ENCODE measurements around the gene NDUFS6.

Gene NDUFS6

DNA sequence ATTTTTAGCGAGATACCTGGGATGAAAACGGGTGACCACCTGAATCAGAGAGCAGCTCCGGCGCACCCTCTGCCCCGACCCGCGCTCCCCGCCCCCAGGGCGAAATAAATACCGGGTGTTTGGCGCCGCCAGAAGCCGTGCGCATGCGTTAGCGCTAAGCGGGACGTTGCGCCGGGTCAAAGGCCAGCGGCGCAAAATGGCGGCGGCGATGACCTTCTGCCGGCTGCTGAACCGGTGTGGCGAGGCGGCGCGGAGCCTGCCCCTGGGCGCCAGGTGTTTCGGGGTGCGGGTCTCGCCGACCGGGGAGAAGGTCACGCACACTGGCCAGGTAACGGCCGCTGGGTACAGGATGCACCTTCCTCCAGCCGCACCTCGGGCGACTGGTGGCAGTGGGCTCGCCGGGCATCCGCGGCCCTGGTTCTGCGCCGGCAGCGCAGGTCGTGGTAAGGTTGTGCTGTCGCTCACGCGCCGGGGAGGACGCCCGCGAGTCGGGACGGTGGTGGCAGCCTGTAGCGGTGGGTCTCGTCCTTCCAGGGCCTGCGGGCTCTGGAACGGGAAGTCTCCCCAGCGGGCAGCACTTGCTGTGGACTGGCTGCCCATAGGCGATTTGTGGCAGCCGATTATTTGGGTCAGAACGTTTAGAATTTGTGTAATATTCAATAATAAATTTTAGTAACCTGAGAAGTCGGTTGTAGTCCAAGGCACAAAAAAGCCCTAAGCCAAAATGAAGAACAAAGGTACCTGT lies at the start of gene NDUFS6:
NDUFS6 (plus strand) TSS at position 186 of the 745 bp plus-strand sequence; CDS start at position 197, 11 bp downstream.
- in situ Hi-C loops (cut with MboI; ENCODE audit: low sequenced_read_pairs): no loop called here

DNA sequence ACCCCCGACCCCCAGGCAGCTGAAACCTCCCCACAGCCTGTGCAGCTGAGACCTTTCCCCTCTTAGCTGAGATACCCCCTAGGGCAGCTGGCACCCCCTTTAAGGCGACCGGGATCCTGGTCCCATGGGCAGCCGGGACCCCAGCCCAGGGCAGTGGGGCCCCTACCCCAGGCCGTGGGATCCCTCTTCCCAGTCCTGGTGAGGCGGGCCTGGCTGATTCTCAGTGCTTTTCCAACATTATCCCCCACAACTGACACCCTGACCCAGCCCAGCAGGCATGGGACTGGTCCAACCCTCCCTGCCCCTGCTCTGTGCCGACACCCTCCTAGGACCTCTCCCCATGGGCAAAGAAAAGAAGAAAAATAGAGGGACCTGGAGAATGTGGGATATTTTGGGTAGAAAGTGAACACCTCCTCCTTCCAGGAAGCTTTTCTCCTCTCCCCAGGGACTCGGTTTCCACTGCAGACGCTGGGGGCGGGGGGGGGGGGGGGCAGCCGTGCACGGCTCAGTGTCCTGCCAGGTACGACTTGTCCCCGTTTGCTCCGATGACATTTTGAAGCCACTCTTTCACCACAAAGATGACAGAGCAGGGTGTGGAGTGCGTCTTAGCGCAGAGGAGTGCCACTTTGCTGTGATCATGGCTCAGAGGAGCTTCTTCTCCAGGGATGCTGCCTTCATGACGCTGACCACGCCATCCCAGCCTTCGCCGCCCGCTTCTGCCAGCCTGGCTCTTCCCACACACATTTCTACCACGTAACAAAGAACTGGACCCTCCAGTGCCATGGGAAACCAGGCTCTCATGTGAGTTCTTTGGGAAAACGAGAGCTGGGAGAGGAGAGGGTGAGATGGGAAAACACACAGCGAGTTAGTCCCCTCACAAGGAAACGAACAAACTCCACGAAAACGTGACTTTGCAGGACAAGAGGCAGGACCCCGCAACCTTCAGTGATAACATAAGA lies 49.1 kb upstream of the NDUFS6 start:
- in situ Hi-C loops (cut with MboI; ENCODE audit: low sequenced_read_pairs): no loop called here

DNA sequence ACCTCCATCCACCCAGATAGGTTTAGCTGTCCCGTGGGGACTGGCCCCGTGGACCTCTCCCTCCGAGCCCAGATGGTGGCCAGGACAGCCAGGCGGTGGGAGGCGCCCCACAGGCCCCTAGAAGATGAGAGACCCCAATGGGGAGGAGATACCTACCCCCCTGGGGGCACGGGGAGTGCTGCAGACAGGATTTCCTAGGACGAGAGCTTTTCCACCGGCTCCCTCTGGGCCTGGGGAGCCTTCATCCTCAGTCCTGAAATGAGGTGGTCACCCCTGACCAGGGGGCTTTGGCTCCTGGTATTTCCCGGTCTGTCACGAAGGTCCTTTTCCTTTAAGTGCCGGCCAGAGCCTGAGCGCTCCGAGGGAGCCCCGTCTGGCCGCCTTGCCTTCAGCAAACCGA lies 48.3 kb upstream of the NDUFS6 start:
- in situ Hi-C loops (cut with MboI; ENCODE audit: low sequenced_read_pairs): no loop called here

DNA sequence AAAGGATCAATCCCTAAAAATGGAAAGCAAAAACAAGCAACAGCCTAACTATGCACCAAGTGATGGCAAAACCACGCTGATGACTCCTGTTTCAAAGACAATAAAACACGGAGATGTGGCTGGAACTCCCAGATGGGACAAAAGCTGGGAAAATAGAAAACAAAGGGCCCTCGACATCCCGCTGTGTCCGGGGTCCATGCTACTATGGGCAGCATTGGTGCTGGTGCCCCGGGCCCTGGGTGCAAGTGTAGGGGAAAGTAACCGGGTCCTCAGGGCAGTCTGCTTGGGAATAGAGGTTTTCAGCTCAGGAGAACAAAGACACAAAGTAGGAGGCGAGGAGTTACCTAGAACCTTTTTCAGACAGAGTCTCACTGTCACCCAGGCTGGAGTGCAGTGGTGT lies 47.7 kb upstream of the NDUFS6 start:
- in situ Hi-C loops (cut with MboI; ENCODE audit: low sequenced_read_pairs): no loop called here

DNA sequence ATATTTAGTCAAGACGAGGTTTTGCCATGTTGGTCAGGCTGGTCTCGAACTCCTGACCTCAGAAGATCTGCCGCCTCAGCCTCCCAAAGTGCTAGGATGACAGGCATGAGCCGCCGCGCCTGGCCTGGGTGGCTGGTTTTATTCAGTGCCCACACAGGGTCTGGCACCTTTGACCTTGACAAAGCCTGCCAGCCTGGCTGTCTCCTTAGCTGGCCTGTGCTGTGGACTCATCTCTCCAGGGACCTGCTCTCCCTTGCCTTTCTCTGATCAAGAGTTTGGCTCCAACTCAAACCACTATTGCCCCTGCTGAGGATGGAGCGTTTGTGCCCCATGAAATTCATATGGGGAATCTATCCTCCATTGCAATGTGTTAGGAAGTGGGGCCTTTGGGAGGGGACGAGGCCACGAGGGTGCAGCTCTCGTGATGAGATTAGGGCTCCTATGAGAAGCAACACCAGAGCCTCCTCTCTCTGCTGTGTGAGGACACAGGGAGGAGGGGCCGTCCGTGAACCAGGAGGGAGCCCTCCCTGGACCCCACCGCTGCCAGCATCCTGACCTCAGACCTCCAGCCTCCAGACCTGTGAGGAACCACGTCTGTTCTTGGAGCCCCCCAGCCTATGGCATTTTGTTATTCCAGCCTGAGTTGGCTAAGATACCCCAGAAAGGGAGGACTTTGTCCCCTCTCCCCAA lies 46.5 kb upstream of the NDUFS6 start:
- in situ Hi-C loops (cut with MboI; ENCODE audit: low sequenced_read_pairs): no loop called here

DNA sequence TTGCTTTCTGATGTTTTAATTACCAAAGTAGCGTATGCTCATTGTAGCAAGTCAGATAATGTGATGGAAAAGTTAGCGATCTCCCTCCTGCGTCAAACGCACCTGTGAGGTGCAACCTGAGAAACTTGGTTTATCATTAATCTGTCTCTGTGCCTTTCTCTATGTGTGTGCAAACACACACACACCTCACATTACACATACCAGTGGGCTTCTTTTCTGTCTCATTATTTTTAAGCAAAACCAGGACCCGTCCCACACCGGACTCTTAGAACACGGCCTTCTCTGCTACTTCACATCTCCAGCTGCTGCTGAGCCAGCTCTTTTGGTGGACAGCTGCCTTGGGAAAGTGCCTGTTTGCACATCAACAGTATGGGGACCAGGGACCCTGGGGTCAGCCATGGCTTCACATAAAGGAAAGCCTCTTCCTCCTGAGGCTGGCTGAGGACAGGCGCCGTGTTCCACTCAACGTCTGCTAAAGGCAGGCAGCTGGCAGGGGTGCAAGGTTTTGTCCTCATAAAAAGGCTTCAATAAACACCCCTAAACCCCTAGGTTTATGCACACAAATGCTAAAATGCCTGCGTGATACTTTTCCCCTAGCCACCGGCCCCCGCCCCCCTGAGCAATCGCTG lies 45.8 kb upstream of the NDUFS6 start:
- in situ Hi-C loops (cut with MboI; ENCODE audit: low sequenced_read_pairs): no loop called here

DNA sequence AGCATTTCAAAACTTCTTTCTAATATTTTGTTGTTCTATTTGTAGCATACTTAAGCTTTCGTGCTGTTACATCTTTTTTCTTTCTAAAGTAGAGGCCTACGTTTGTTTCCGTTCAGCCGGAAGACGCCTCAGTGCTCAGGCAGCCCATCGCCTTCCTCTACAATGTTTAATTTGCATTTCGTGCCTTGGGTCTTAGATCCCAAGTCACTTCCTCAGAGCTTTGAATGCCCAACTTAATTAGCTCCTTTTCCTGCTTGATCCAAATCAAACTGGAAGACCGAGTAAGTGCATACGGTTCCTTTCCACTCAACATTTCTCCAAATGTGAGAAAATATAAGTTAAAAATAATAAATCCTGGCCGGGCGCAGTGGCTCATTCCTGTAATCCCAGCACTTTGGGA lies 44.7 kb upstream of the NDUFS6 start:
- in situ Hi-C loops (cut with MboI; ENCODE audit: low sequenced_read_pairs): no loop called here

DNA sequence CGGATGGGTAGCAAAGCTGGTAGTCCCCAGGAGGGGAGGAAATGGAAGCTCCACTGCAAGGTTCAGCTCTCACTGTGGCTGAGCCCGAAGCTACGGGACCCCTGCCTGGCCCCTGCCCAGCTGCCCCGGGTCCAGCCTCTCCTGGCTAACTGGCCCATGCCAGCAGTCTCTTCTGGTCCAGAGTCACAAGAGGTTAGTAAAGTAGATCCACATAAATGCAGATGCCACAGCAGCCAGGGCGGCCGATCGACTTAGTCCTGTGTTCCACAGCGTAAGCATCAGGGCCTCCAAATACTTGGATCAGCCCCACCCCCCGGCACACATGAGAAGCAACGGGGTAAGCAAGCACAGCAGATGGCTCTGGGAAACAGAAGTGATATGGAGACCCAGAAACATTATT lies 43.7 kb upstream of the NDUFS6 start:
- in situ Hi-C loops (cut with MboI; ENCODE audit: low sequenced_read_pairs): no loop called here

DNA sequence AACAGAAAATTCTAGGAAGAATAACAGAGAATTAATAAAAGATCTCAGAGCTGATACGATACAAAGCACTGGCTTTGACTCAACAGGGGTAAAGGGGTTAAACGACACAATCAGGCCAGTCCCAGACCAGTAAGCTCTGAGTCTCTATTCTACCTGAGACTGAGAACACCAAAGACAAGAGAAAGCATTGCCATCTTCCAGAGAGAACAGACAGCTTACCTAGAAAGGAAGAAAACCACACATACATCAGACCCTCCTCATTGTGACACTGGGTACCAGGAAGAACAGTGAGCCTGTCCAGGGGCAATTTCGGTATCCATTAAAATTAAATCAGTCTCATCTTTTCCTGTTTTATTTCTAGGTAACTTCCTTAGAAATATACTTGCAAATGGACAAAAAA lies 42.6 kb upstream of the NDUFS6 start:
- in situ Hi-C loops (cut with MboI; ENCODE audit: low sequenced_read_pairs): no loop called here

DNA sequence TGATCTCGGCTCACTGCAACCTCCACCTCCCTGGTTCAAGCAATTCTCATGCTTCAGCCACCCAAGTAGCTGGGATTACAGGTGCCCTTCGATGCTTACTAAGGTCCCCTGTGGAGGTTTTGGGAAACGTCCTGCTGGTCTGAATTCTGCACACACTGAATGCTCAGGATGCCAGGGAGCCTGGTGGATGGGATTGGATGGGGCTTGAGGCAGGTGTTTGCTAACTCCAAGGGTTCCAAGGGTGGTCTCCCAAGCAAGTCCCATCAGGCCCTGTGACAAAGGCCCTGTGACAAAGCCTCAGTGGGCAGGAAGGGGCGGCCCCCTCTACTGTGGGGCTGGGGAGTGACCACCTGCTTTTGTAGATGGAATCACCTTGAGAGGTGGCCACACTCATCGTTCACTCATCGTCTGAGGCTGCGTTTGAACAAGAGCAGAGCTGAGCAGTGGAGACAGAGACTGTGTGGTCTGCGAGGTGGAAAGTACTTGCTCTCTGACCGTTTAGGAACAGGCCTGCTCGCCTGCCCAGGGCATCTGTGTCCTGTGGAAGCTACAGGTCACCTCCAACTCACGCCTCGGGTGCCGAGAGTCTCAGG lies 41.7 kb upstream of the NDUFS6 start:
- in situ Hi-C loops (cut with MboI; ENCODE audit: low sequenced_read_pairs): no loop called here

DNA sequence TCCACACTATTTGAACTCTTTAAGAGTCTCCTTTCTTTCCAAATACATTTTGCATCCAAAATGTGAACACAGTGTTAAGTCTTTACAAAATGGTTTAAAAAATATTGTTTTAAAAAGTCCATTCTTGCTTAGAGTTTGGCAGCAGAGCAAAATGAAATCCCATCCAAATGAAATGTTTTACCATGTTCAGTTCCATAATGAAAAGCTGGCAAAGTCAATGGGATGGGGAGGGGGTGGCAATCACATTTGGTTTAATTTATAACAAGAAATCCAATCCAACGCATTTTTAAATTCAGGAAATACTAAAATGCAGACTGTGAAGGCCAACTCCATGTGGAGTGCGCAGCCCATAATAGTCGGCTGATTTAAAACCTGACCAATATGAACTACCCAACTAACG lies 41.0 kb upstream of the NDUFS6 start:
- in situ Hi-C loops (cut with MboI; ENCODE audit: low sequenced_read_pairs): no loop called here

DNA sequence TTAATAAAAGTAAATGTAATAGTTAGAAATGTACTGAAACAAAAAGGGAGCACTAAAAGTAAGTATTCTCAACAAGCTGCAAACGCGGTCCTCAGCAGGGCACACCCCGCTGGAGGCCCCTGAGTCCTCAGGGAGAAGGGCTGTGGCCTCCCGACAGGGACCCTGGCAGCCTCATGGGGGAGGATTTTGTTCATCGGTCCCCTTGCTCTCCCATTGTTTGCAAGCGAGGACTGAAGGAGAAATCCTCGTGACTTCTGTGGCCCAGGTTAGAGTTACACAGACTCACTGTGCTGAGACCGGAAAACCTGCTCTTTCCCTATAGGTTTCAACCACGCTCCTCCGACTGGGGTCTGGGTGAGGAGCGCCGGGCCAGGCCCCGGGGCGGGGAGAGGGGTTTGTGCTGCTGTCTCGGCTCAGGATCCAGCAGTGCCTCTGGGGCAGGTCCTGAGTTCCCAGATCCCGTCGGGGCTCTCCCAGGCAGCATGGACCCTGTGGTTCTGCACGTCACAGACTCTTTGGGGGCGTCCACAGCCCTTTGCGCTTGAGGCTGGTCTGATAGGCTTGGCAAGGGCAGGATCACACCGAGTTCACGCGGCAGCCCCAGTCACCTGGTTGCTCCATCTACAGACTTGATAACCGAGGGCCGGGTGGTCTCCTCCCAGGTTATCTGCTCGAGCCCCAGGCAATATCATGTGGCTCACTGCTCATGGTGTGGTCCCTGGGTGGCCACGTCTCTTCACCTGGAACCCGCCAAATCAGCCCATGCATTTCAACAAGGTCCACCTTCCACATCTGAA lies 40.4 kb upstream of the NDUFS6 start:
- in situ Hi-C loops (cut with MboI; ENCODE audit: low sequenced_read_pairs): no loop called here

DNA sequence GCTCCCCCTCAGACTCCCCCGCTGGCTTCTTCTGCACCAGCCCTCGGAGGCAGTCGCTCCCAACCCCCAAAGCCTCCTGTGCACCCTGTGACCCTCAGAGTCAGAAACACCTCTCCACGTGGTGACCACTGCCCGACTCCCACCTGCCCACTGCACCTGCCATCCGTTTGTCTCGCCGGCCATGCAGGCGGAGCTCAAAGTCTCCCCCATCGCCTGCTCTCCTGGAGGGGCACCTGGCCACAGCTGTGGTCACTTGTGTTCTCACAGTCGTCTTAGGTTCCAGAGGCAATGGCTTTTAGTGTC lies 39.8 kb upstream of the NDUFS6 start:
- in situ Hi-C loops (cut with MboI; ENCODE audit: low sequenced_read_pairs): no loop called here

DNA sequence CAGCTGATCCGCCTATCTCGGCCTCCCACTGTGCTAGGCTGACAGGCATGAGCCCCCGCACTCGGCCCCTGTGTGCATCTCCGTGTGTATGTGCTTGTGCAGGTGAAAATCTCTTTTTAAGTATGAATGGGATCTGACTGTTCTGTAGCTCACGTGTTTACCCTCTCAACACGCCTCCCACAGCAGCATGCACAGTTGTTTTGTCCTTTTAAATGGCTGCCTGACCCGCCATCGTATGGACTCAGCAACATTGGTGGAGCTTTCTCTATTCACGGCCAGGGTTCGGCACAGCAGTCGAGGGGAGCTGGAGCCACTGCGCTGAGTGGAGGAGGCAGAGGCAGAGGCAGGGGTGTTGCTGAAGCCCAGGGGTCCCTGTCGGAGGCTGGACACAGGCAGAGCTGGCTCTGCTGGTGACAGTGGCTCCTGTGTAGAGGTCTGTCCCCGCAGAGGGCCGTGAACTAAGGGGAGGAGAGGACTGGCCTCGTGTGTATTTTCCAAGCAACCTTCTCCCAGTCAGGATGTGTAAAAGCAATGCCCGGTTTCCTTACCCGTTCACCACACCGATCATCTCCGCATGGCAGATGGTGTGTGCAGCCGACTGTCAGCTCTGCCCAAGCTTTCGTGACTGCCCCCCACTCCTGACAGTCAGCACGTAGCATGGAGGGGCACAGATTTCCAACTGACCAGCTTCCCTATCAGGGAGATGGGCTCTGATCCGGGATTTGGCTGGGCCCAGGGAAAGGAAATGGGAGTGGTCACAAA lies 38.9 kb upstream of the NDUFS6 start:
- in situ Hi-C loops (cut with MboI; ENCODE audit: low sequenced_read_pairs): no loop called here

DNA sequence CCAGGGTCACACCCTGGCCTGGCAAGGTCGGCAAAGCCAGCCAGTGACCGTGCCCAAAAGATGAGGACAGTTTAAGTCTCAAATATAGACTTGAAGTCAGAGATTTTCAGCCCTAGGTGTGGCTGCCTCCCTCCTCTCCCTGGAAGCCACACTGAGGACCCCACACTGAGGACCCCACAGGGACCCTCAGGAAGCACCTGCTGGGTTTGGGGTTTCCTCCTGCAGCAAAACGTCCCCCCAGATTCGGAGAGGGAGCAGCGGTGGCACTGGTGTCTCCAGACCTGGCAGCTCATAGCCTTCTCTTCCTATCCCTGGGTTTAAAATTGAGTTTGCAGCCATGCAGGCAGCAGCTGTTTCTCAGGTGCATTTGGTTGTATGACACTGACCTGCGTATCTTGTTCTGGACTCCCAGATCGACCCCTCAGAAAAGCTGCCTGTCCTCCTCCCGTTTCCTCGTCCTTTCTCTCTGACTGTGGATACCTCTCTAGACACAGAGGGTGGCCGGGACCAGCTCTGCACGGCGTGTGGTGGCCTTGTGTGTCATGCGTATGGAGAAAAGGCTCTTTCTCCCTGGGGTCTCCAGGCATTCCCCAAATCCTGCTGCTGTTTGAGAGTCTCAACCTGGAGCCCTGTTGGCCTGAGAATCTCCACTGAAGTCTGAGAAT lies 38.2 kb upstream of the NDUFS6 start:
- in situ Hi-C loops (cut with MboI; ENCODE audit: low sequenced_read_pairs): no loop called here

DNA sequence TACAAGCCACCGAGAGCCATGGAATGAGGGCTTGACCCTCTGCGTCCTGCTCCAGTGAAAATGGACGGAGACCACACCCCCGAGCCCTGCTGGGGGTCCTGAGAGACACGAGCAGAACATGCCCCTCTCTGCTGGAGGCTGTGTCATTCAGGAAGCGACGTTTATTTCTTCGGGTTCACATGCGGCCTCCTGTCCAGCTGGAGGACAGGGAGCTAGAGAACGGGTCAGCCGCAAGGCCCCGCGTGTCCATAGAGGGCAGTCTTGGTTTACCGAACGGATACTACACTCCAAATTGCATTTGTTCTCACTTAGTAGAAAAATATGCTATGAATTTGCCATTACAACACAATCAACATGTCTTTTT lies 37.7 kb upstream of the NDUFS6 start:
- in situ Hi-C loops (cut with MboI; ENCODE audit: low sequenced_read_pairs): no loop called here

DNA sequence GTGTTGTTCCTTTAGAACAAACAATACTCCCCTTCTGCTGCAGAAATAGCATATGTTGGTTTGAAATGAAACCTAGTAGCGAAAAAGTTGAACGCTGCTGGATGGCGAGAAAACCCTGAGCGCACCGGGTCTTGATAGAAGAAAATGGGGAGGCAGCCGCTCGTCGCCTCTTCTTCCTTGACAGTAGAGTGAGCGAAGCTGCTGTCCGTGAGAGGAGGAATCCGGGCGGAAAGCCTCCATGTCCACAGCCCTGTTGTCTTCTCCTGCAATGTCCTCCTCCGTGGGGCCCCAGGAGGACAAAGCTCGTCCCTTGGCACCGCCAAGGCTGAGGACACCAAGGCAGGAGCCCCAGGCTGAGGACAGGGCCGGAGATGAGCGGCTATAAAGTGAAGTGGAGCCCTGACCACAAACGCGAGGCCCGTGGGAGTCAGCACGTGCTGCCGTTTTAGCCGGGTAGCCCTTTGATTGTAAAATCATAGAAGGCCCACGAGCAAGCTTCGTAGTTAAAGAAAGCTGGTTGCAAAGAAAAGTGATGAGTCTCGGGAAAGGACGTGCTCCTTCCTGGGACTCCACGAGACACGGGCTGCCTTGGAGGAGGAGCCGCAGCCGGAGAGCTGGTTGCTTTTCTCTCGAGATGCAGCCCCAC lies 37.1 kb upstream of the NDUFS6 start:
- in situ Hi-C loops (cut with MboI; ENCODE audit: low sequenced_read_pairs): no loop called here

DNA sequence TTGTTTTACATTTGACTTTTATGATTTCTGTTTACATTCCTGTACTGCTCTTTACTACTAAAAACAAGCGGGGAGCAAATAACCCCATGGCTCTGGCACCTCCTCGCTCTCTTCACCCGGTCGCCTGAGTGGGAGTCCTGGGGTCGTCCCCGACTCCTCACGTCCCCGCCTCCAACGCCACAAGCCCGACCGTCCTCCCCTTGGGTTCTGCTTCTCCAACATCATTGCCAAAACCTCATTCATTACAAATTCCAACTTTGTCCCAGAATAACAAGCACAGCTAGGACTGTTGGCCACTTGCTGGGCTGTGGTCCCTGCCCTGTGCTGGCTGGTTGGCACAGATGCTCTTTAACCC lies 36.6 kb upstream of the NDUFS6 start:
- in situ Hi-C loops (cut with MboI; ENCODE audit: low sequenced_read_pairs): no loop called here

Data from hTERT RPE-1 (cell line).